Measurements from ENCODE around the gene CYBC1. TPM values are rescaled to one million over a fixed set of nuclear protein-coding genes. Genes with fewer than 3 reads are reported as not detected.

The CYBC1 gene
- total and polyA plus RNA-seq, 9 of the 15 experiments (the other 6 are each of a cell fraction or from before 2014, with no cell fraction given), result 1.3 to 71.8 (median 49.9) TPM

DNA sequence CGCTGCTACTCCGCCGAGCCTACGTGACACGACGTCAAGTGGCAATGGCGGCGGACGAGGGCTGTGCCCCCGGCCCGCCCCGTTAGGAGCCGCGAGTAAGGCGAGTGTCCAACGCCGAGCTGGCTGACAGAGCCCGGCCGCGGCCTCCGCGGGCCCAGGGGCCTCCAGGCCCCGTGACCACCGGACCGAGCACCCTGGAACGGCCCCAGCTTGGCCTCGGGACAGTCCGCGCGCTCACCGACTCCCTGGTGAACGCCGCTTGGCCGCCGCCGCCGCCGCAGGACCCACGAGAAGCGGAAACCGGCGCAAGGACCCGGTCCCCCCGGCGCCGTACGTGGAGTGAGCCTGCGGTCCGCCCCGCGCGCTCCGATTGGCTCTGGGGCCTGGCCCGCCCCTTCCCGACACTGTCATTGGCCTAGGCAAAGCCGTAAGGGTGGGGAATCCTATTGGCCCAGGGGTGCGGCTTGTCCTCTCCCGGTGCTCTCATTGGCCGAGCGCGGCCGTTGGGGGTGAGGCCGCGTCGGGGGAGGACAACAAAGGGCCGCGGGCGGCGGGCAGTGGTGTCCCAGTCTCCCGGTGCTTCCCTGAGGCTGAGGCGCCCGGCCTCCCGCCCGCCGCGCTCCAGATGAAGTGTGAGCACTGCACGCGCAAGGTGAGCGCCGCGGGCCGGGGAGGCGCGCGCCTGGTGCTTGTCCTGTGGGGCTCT, 7.8 kb upstream of the CYBC1 start, which contains the start of gene NARF (continued):
- peak; percentile 87; the same call in 1 of the 2 replicates for TF ChIP-seq NR4A1 (CRISPR knock-in tag; IDR thresholded peaks at IDR 0.05)
- TF ChIP-seq NR4A1 (tag; IDR thresholded peaks at IDR 0.05), result no peak
- 0 out of 2 replicates have a peak, but pooled peaks have one; percentile 32 for TF ChIP-seq ZNF165 (CRISPR knock-in tag; IDR thresholded peaks at IDR 0.05; ENCODE audit: borderline replicate concordance)
- no peak for TF ChIP-seq ZEB2 (IDR thresholded peaks at IDR 0.05)
- TF ChIP-seq ZNF3 (CRISPR knock-in tag; IDR thresholded peaks at IDR 0.05), result no peak
- TF ChIP-seq RNF2 (IDR thresholded peaks at IDR 0.05), result no peak; the same call in 1 of the 2 replicates
- peak; percentile 80 for TF ChIP-seq FIP1L1 (IDR thresholded peaks at IDR 0.05; ENCODE audit: low read depth, low read length, poor library complexity, severe bottlenecking)
- TF ChIP-seq ZFPM2 (CRISPR knock-in tag; IDR thresholded peaks at IDR 0.05), result peak; percentile 75; the same call in 1 of the 2 replicates
- no peak for TF ChIP-seq FOXM1 (IDR thresholded peaks at IDR 0.05; ENCODE audit: low read depth)
- TF ChIP-seq FOXM1 (CRISPR knock-in tag; IDR thresholded peaks at IDR 0.05; ENCODE audit: low read depth), result peak; percentile 97
- TF ChIP-seq SMAD2 (IDR thresholded peaks at IDR 0.05; ENCODE audit: low read depth, low read length), result no peak
- peak; percentile 61 for TF ChIP-seq CREB1 (IDR thresholded peaks at IDR 0.05)
- peak; percentile 85 for TF ChIP-seq CREB1 (CRISPR knock-in tag; IDR thresholded peaks at IDR 0.05)
- no peak for TF ChIP-seq STAT5B (CRISPR knock-in tag; IDR thresholded peaks at IDR 0.05)
- TF ChIP-seq, protein P1, sequence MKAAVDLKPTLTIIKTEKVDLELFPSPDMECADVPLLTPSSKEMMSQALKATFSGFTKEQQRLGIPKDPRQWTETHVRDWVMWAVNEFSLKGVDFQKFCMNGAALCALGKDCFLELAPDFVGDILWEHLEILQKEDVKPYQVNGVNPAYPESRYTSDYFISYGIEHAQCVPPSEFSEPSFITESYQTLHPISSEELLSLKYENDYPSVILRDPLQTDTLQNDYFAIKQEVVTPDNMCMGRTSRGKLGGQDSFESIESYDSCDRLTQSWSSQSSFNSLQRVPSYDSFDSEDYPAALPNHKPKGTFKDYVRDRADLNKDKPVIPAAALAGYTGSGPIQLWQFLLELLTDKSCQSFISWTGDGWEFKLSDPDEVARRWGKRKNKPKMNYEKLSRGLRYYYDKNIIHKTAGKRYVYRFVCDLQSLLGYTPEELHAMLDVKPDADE (conservative IDR thresholded peaks at IDR 0.05; ENCODE audit: control insufficient read depth, low read depth, low read length), result peak; percentile 80
- peak; percentile 98; the same call in 1 of the 2 replicates for TF ChIP-seq PHF8 (IDR thresholded peaks at IDR 0.05; ENCODE audit: borderline replicate concordance, low read length)
- TF ChIP-seq ZNF699 (CRISPR knock-in tag; IDR thresholded peaks at IDR 0.05; ENCODE audit: insufficient replicate concordance), result no peak
- TF ChIP-seq MBD2 (IDR thresholded peaks at IDR 0.05; ENCODE audit: borderline replicate concordance, low read depth), result peak; percentile 95
- peak; percentile 47; the same call in 1 of the 2 replicates for TF ChIP-seq ZNF263 (CRISPR knock-in tag; IDR thresholded peaks at IDR 0.05; ENCODE audit: borderline replicate concordance)
- TF ChIP-seq JUNB (CRISPR knock-in tag; conservative IDR thresholded peaks at IDR 0.05), result no peak
- no peak for TF ChIP-seq SPI1 (IDR thresholded peaks at IDR 0.05; ENCODE audit: borderline replicate concordance, low read depth, low read length)
- TF ChIP-seq ZNF668 (CRISPR knock-in tag; IDR thresholded peaks at IDR 0.05), result no peak
- TF ChIP-seq, protein P2, sequence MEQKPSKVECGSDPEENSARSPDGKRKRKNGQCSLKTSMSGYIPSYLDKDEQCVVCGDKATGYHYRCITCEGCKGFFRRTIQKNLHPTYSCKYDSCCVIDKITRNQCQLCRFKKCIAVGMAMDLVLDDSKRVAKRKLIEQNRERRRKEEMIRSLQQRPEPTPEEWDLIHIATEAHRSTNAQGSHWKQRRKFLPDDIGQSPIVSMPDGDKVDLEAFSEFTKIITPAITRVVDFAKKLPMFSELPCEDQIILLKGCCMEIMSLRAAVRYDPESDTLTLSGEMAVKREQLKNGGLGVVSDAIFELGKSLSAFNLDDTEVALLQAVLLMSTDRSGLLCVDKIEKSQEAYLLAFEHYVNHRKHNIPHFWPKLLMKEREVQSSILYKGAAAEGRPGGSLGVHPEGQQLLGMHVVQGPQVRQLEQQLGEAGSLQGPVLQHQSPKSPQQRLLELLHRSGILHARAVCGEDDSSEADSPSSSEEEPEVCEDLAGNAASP (IDR thresholded peaks at IDR 0.05), result no peak
- no peak for TF ChIP-seq KDM1A (IDR thresholded peaks at IDR 0.05)
- TF ChIP-seq EP400 (IDR thresholded peaks at IDR 0.05), result peak; percentile 97
- TF ChIP-seq, protein P3, sequence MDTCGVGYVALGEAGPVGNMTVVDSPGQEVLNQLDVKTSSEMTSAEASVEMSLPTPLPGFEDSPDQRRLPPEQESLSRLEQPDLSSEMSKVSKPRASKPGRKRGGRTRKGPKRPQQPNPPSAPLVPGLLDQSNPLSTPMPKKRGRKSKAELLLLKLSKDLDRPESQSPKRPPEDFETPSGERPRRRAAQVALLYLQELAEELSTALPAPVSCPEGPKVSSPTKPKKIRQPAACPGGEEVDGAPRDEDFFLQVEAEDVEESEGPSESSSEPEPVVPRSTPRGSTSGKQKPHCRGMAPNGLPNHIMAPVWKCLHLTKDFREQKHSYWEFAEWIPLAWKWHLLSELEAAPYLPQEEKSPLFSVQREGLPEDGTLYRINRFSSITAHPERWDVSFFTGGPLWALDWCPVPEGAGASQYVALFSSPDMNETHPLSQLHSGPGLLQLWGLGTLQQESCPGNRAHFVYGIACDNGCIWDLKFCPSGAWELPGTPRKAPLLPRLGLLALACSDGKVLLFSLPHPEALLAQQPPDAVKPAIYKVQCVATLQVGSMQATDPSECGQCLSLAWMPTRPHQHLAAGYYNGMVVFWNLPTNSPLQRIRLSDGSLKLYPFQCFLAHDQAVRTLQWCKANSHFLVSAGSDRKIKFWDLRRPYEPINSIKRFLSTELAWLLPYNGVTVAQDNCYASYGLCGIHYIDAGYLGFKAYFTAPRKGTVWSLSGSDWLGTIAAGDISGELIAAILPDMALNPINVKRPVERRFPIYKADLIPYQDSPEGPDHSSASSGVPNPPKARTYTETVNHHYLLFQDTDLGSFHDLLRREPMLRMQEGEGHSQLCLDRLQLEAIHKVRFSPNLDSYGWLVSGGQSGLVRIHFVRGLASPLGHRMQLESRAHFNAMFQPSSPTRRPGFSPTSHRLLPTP (IDR thresholded peaks at IDR 0.05; ENCODE audit: borderline replicate concordance, extremely low read depth, insufficient read length), result no peak

All from K562 (cell line).